Prostate gland (tissue), 2 donors: ENCODE measurements around the gene CEP41.

ENCODE experiments used
- CTCF ChIP-seq, 4 experiments: fragments of 200-600 bp in 2 of 4; fragments of 450-650 bp in 2 of 4; sonication (generic) in 2 of 4; IDR thresholded peaks; 1 replicate in 3 of 4; 2 replicates in 1 of 4; pipeline ENCODE4 v1.5.1; 2016 to 2019; ENCODE audit warnings: antibody characterized with exemption in 4 of 4, mild to moderate bottlenecking in 2 of 4, moderate library complexity in 2 of 4
- POLR2A ChIP-seq: fragments of 450-650 bp; IDR thresholded peaks from one replicate; pipeline ENCODE4 v1.6.1; 2016; ENCODE audit warnings: antibody characterized with exemption, mild to moderate bottlenecking
- POLR2AphosphoS5 ChIP-seq: sonication (generic); formaldehyde crosslinking; IDR thresholded peaks from one replicate; pipeline ENCODE4 v1.6.1; 2017; ENCODE audit warnings: antibody characterized with exemption

- TF ChIP-seq CTCF (IDR thresholded peaks at IDR 0.05) (no peak), POLR2AphosphoS5 (no peak), POLR2A (no peak)
Measured at GRCh38 chr7:130385600-130386066, 55.2 kb downstream of the CEP41 start.
